Colon (tissue), 2 donors: ENCODE measurements around the gene STX3.
A peak's percentile ranks its signal among the peaks of the same experiment; 100 is the strongest.
"Not testable (repeated sequence)": the region's sequence is repeated elsewhere in the genome, so short reads cannot be mapped to it uniquely, and the experiment has no call there.

Experiments used
- FAIRE-seq: peaks from 2 replicates; lab custom pipeline; 2012; peaks lifted over from hg19 to GRCh38; lab: Jason Lieb, UNC
- donor health status: control.
- donor health status: control.

STX3 gene

DNA sequence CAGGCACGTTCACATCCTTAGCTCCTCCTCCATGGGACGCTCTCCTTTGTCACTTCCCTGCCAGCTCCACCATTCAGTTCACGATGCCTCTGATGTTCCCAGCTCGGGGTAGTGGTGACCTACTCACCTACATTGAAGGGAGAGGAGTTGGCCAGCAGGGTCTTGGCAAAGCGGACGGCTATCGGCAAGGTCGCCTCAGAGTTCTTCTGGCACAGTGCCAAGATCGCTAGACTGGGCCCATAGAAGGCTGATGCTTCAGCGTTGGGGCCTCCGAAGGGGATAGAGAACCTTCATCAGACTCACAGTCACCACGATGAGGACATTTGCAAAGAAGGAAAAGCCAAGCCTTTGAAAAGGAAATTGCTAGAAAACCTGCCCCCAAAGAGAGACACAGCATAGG lies 87.1 kb downstream of the STX3 start:
- no peak for FAIRE-seq

DNA sequence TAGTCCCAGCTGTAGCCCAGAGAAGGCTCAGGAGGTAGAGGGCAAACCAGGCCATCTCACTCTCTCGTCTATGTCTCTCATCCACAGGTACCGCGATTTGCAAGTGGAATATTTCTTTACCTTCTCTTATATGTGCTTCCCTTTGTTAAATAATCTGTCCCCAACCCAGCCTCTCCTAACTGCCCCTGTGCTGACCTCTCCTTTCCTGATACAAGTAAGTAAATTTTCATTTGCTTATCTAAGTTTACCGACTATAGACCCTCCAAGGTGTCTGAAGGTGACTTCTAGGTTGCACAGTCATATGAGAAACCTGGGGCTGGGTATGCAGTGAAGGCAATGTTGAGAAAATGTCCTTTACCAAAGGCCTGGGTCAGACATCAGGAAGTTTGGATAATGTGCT lies 90.2 kb downstream of the STX3 start, which contains the start of gene CBLIF:
CBLIF (minus strand) TSS at position 101 of the 400 bp plus-strand sequence; CDS start at position 55, 46 bp downstream.
- FAIRE-seq: no peak

DNA sequence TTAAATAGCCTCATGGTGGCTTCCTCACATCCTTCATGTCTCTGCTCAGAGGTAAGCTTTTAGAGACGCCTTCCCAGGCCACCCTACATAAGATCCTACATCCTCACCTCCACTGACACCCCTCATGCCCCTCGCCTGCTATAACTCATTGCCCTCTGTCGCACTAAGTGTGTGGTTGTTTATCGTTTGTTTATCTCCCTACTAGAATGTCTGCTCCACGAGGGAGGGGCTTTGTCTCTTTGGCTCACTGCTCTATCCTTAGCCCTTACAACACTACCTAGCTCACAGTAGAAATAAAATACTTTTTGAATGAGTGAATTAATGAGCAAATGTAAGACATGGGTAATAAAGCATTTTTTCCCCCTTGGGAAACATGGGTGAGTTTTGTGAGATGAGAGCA lies 91.4 kb downstream of the STX3 start:
- no peak for FAIRE-seq

DNA sequence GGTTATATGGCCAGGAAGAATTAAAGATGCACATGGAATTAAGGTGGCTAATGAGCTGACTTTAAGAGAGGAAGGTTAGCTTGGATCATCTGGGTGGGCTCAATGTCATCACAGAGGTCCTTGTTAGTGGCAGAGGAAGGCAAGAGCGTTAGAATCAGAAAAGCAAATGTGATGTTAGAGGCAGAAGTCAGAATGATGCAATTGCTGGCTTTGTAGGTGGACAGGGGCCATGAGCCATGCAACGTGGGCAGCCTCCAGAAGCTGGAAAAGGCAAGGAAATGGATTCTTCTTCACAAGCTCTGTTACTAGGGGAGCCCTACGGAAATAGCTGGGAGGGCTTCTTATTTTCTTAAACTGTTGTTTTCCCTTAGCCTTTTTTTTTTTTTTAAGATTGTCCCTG lies 92.5 kb downstream of the STX3 start:
- no peak for FAIRE-seq

DNA sequence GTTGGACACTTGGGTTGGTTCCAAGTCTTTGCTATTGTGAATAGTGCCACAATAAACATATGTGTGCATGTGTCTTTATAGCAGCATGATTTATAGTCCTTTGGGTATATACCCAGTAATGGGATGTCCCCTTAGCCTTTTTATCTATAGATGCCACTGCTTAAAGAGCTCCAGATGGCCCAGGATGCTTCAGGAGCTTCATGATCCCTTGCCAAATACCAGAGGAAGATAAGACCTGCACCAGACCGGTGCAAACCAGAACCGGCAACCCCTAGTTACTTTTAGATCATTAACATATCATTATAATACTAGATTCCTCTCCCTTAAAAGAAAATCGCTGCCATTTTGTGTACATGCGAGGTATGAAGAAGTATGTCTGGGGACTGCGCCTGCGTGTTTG lies 93.3 kb downstream of the STX3 start:
- FAIRE-seq: not testable (repeated sequence)

DNA sequence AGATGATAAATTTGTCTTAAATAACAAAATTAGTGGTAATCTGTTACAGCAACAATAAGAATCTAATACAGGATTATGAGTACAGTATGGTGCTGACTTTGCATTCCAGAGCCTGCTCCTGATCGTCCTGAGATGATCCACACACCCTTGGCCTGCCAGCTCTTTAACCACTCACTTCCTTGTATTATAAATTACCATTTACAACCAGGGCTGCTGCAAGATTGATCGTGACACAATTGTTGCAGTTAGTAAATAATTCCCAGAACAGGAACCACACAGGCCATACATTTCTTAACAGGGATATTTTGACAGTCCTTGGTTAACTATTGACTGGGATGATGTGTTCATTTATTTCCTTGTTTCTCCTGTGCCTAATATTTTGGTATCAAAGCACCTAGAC lies 94.0 kb downstream of the STX3 start:
- FAIRE-seq: peak; percentile 45

DNA sequence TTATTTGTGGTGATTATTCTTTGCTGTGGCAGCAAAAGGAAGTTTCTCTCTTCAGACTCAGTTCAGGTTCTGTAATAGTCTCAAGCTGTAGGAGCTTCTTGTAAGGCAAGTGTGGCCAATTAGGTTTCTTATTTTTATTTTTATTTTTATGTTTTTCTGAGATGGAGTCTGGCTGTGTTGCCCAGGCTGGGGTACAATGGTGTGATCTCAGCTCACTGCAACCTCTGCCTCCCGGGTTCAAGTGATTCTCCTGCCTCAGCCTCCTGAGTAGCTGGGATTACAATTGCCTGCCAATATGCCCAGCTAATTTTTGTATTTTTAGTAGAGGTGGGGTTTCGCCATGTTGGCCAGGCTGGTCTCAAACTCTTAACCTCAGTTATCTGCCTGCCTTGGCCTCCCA lies 94.4 kb downstream of the STX3 start:
- FAIRE-seq: not testable (repeated sequence)

DNA sequence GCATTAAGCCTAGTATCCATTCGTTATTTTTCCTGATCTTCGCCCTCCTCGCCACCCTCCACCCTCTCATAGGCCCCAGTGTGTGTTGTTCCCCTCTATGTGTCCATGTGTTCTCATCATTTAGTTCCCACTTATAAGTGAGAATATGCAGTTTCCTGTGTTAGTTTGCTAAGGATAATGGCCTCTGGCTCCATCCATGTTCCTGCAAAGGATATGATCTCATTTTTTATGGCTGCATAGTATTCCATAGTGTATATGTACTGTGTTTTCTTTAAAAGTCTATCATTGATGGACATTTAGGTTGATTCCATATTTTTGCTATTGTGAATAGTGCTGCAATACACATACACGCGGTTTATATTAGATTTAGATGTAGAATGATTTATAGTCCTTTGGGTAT lies 96.2 kb downstream of the STX3 start:
- not testable (repeated sequence) for FAIRE-seq

DNA sequence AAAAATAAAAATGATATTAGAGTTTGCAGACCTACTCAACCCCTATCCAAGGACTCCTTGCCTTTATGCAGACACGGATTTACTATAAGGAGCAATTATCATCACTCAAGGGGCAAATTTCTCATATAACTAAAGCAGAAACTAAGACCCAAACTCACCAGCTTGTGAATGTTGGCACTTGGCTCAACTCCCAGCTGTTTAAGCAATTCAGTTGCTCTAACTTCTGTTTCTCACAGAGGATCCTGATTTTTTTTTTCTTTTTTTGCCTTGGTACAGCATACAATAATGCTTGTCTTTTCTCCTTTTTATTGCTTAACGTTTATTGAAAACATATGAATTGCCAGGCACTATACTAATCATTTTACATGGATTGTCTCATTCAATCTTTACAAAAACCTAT lies 99.7 kb downstream of the STX3 start:
- no peak for FAIRE-seq
